GM21786 (cell line): ENCODE measurements around the gene KDM2B.
A peak's percentile ranks its signal among the peaks of the same experiment; 100 is the strongest.
"Not testable (repeated sequence)": the region's sequence is repeated elsewhere in the genome, so short reads cannot be mapped to it uniquely, and the experiment has no call there.

Source experiments
- ATAC-seq: cut with Tn5 transposase; IDR thresholded peaks from one replicate; pipeline ENCODE4 v1.9.1; 2021; ENCODE audit not compliant: unreplicated experiment

Gene KDM2B

GRCh38 chr12:121590476-121591143, 9.8 kb upstream of the KDM2B start:
- ATAC-seq = peak; percentile 63

- ATAC-seq = not testable (repeated sequence)
These were observed 4.1 kb upstream of the KDM2B start for GRCh38 chr12:121584885-121585284.

DNA sequence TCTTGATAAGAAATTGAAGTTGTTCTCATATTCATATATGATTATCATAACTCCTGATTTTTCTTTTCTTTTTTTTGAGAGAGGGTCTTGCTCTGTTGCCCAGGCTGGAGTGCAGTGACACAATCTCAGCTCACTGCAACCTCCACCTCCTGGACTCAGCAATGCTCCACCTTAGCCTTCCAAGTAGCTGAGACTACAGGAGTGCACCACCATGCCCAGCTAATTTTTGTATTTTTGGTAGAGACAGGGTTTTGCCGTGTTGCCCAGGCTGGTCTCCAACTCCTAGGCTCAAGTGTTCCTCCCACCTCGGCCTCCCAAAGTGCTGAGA, 2.5 kb upstream of the KDM2B start:
- not testable (repeated sequence) for ATAC-seq

DNA sequence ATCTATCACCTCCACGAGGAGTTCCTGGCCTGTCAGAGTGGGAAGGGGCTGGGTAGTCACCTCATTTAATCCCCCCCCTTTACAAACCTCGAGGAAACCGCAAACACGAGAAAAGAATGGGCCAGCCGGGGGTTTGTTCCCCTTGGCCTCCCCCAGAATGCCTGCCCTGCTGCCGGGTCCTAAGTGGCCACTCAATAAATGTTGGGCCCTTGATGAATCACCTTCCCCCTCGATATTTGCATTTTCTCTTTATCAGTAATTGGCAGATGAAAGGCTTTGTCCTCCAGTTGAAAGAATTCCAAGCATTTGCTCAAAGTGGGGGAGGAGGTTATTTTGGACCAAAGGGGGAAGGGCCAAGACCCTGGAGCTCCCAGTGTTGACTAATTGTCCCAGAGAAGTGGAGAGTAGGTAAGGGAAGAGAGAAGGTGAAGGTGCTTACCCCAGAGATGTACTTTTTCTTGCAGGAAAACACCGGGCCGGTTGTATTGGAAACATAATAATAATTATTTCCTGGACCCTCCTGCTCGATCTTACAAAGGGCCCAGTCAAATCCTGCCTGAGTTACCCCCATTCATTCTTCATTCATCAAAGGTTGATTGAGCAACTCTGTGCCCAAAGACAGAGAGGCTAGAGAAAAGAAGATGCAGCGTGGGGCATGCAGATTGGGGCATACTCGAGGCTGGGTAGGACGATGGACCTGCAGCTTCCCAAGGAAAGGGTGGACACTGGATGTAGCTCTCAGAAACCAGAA, 1.9 kb upstream of the KDM2B start:
- ATAC-seq = no peak

GRCh38 chr12:121581686-121582429, 1.0 kb upstream of the KDM2B start:
- no peak for ATAC-seq

- ATAC-seq = no peak
These were observed 598 bp downstream of the KDM2B start for GRCh38 chr12:121579981-121580868.

DNA sequence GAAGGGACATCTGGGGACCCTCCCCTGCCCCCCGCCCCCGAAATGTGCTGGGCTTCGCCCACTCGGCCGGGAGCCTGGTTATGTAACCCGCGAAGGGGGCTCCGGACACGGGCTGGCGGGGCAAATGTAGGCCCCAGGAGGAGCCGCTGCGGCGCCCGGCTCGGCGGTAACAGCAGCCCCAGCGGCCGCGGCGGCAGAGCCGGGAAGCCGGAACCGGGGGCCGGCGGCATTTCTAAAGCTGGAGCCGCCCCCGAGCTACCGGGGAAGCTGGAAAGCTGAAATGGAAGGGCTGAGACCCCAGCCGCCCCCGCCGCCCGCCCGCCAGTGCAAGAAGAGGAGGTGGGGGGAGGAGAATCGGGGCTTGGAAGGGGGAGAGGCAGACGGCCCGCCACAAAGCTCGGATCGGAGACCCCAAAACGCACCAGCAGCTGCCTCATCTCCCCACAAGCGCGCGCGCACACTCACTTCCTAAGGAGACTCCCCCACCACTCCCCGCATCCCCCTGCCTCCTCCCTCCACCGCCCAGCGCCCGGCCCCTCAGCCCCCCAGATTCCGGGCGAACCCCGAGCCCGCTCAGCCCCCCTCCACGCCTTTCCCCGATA, 1.5 kb downstream of the KDM2B start:
- no peak for ATAC-seq

GRCh38 chr12:121578230-121579189, 2.3 kb downstream of the KDM2B start:
- ATAC-seq = no peak

DNA sequence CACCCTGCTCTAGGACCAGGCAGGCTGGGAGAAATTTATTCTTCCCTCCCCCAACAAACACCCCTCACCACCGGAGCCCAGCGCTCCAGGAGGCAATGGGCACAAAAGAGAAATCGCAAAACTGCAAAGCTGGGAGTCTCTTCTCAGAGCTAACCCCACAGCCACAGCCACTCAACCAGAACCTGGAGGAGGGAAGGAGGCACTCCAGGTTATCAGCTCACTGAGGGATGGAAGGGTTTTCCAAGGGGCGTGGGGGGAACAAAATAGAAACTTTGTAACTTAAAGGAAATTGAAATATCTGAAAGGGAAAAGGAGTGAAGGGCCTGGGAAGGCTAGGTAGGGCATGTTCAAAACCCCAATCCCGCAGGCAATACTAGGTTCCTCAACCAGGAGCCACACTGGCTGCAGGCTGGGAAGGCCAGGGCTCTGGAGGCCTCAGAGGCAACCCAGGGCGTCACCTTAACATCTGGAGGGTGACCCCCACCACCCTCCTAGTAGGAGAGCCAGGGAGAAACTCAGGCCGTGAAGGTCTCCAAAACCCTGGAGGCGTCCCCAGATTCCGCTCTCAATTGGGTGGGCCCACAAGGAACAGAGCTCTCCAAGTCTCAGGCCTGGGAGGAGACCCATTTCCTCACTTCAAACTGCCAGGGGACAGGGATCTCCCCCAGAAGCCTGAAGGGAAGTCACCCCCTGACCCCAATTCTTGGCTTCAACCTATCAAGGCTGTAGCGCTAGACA, 3.2 kb downstream of the KDM2B start:
- no peak for ATAC-seq

DNA sequence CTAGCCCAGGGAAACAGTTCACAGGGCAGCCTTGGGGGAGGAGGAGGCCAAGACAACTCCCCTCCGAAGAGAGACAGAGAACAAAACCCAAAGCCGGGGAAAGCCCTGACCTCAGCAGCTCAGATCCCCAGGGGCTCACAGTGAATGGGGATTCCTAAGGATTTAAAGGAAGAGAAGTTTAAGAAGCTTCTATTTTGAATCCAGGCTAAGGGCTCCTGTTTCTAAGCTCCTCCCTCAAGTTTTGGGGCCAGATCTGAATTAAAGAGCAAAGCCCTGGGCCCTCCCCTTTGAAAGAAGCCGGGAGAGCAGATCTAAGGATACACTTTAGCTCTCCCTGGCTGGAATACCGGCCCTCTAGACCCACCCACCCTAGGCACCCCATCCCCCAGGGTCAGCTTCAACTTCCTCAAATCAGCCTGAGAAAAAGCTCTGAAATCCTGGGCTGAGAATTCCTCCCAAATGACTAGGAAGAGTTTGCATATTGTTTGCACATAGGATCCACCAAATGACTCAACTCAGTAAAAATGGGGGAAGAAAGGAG, 3.9 kb downstream of the KDM2B start:
- ATAC-seq = no peak

GRCh38 chr12:121575952-121576625, 4.7 kb downstream of the KDM2B start:
- no peak for ATAC-seq

GRCh38 chr12:121575051-121575450, 5.8 kb downstream of the KDM2B start:
- ATAC-seq = no peak

DNA sequence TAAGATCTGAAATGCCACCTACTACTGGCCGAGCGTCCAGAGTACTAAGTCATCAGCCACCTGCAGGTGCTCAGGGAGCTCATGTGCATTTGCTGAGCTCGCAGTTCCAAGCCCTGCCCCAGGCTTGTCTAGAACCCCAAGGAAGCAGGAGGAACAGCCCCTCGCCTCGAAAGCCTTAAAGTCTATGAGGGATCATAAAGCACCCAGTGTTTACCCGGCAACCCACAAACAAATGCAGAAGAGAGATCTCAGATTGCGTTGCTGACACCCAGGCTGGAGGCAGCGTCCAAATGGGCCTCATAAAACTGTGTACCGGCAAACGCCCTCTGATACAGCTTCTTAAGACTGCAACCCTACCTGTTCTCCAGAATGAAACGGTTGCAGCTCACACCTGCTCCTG, 6.8 kb downstream of the KDM2B start:
- ATAC-seq = no peak

DNA sequence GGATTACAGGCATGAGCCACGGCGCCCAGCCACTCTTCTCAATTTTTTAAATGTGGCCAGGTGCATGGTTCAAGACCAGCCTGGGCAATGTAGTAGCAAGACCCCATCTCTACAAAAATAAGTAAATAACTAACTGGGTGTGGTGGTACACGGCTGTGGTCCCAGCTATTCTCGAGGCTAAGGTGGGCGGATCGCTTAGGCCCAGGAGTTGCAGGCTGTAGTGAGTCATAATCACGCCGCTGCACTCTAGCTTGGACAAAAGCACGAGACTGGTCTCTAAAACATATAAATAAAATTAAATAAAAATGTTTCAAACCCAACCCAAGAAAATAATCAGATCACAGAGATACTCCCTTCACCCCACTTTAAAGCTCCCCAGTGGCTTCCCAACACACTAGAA, 8.9 kb downstream of the KDM2B start:
- ATAC-seq = no peak

DNA sequence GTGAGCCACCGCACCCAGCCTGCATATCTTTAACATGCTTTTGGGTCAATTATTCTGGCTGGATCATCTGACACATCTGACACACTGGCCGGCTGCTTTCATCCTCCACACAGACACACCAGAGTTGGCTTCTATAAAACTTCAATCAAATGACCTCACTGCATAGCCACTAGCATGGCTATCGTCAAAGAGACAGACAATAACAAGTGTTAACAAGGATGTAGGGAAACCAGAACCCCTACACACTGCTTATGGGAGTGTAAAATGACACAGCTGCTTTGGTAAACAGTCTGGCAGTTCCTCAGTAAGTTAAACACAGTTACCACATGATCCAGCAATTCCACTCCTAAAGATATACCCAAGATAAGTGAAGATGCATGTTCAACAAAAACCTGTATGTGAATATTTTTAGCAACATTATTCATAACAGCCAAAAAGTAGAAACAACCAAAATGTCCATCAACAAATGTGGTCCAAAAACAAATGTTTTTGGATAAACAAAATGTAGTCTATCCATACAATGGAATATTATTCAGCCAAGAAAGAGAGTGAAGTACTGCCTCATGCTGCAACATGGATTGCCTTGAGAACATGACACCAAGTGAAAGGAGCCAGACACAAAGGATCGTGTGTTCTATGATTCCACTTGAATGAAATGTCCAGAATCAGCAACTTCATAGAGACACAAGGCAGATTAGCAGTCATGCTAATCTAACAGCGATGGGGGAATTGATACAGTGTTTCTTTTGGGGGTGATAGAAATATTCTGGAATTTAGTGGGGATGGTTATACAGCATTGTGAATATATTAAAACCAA, 10.1 kb downstream of the KDM2B start:
- no peak for ATAC-seq

GRCh38 chr12:121568971-121569751, 11.7 kb downstream of the KDM2B start:
- no peak for ATAC-seq
